Stimulated activated CD4-positive, alpha-beta T cell treated with anti-CD3 and anti-CD28 coated beads, Interleukin-1b, Interleukin-23, amount 100 ng/mL, for 48 hours (primary cell): ENCODE results near the gene SPTBN1.

ENCODE experiments used
- DNase-seq: peaks from one replicate; pipeline ENCODE4 v3.0.0-alpha.2; 2020

SPTBN1 gene

GRCh38 chr2:54617409-54617808, 161.3 kb downstream of the SPTBN1 start:
- no peak for DNase-seq

- DNase-seq, result no peak
Measured at GRCh38 chr2:54618646-54619565, 162.8 kb downstream of the SPTBN1 start.

GRCh38 chr2:54619660-54620231, 163.6 kb downstream of the SPTBN1 start:
- no peak for DNase-seq

GRCh38 chr2:54620948-54621347, 164.8 kb downstream of the SPTBN1 start:
- no peak for DNase-seq

GRCh38 chr2:54624591-54625071, 168.5 kb downstream of the SPTBN1 start:
- DNase-seq, result no peak

- DNase-seq, result no peak
Measured at GRCh38 chr2:54626131-54626530, 170.0 kb downstream of the SPTBN1 start.

- DNase-seq, result no peak
Measured at GRCh38 chr2:54626884-54627283, 170.8 kb downstream of the SPTBN1 start.

- DNase-seq, result no peak
Measured at GRCh38 chr2:54627973-54628372, 171.8 kb downstream of the SPTBN1 start.

- DNase-seq, result no peak
Measured at GRCh38 chr2:54628418-54628817, 172.3 kb downstream of the SPTBN1 start.

- no peak for DNase-seq
Measured at GRCh38 chr2:54628957-54629356, 172.8 kb downstream of the SPTBN1 start.

GRCh38 chr2:54629390-54629789, 173.3 kb downstream of the SPTBN1 start:
- DNase-seq, result no peak

GRCh38 chr2:54629914-54630857, 174.1 kb downstream of the SPTBN1 start:
- peak; percentile 61 for DNase-seq

- no peak for DNase-seq
Measured at GRCh38 chr2:54630858-54631497, 174.9 kb downstream of the SPTBN1 start.

GRCh38 chr2:54631755-54632154, 175.6 kb downstream of the SPTBN1 start:
- no peak for DNase-seq

GRCh38 chr2:54632733-54633692, 176.9 kb downstream of the SPTBN1 start:
- no peak for DNase-seq

GRCh38 chr2:54634021-54634420, 177.9 kb downstream of the SPTBN1 start:
- DNase-seq, result no peak

GRCh38 chr2:54634564-54635511, 178.7 kb downstream of the SPTBN1 start:
- no peak for DNase-seq

- DNase-seq, result no peak
Measured at GRCh38 chr2:54635554-54636152, 179.5 kb downstream of the SPTBN1 start.

- DNase-seq, result no peak
Measured at GRCh38 chr2:54636415-54637139, 180.4 kb downstream of the SPTBN1 start.
